HG03439 (cell line): ENCODE results near the gene UBL4A.

Experiments
- ATAC-seq: cut with Tn5 transposase; IDR thresholded peaks from one replicate; pipeline ENCODE4 v1.9.1; 2021; ENCODE audit warnings: mild to moderate bottlenecking, moderate library complexity; ENCODE audit not compliant: unreplicated experiment

The UBL4A gene

GRCh38 chrX:154483325-154483724, 3.1 kb downstream of the UBL4A start:
- ATAC-seq, result no peak

- no peak for ATAC-seq
Measured at GRCh38 chrX:154482786-154483185, 3.6 kb downstream of the UBL4A start.

DNA sequence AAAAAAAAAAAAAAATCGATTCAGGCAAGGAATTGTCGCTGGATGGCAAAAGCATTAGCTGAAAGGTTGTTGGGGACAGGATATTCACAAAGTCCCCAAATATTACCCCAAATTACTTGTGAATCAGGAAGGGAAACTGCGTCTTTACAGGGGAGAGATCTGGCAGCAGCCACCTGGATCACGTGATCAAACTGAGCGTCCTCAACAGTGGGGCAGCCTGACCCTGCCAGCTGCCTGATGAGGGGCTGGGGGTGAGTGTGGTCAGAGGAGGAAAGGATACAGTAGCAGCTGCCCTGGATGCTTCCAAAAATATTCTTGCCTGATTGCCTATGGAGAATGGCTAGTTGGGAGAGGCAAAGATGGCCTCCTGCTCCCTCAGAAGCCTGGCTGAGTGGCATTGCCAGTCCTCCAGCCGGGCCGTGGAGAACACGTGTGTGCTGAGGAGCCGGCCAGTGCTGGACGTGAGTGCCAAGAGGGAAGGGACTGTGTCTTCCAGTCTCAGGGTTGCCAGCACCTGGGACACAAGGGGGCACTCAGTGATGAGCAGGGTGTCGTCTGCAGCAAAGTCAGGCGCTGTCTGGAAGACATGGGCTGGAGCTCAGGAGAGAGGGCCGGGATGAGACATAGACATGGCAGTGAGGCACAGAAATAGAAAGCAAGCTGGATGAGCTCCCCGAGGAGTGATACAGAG, 4.4 kb downstream of the UBL4A start:
- no peak for ATAC-seq

DNA sequence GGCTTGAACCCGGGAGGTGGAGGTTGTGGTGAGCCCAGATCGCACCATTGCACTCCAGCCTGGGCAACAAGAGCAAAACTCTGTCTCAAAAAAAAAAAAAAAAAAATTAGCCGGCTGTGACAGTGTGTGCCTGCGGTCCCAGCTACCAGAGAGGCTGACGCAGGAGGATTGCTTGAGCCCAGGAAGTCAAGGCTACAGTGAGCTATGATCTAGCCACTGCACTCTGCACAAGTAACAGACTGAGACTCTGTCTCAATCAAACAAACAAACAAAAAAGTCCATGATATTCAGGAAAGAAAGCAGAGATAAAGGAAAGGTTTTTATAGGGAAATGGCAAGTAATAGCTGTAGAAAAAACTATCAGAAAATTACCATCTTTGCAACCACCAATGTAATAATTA, 5.2 kb downstream of the UBL4A start:
- ATAC-seq, result no peak

GRCh38 chrX:154478728-154479622, 7.4 kb downstream of the UBL4A start, which contains the start of gene LAGE3:
TSS of gene LAGE3 (minus strand) at chrX:154479281. CDS start at chrX:154478915, 366 bp downstream.
- peak; percentile 85 for ATAC-seq

DNA sequence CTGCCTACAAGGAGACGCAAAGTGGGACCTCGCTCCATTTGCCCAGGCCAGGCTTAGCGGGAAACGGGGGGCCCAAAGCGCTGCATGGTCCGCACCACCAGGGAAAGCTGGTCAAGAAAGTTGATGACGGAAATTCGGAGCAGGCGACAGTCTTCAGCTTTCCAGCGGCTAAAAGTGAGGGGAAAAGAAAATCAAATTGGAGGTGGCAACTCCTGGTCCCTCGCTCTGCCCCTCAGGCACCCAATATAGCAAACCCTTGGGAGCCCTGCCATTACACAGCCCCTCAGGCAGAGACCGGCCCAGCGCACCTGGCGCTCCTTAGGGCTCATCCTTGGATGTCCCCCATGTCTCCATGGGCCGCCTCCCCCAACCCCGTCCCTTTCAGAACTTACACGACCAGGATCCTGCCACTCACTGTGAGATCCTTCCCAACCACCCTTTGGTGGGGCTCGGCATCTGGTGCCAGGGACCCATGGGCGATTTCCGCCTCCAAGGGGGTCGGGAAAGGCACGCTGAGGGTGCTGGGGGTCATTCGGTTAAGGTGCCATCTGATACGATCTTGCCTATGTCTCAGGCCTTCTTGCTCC, 8.4 kb downstream of the UBL4A start:
- ATAC-seq, result no peak

GRCh38 chrX:154476821-154477220, 9.6 kb downstream of the UBL4A start:
- ATAC-seq, result no peak

DNA sequence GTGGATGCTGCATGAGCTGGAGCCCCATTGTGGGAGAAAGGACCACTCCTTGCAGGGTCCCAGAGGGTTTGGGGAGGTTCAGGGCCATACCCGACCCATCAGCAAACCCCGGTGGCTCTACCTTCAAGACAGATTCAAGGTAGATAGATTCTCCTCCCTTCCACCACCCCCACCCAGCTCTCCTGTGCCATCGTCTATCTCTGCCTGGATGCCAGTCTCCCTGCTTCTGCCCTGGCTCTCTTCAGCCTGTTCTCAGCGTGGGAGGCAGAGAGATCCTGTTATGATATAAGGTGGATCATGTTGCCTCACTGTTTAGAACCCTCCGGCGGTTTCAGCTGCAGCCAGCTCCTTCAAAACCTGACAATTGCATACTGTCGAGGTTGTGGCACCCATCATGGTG, 12.7 kb downstream of the UBL4A start:
- ATAC-seq, result no peak

- no peak for ATAC-seq
Measured at GRCh38 chrX:154472685-154473632, 13.5 kb downstream of the UBL4A start.

- no peak for ATAC-seq
Measured at GRCh38 chrX:154471839-154472684, 14.4 kb downstream of the UBL4A start.

GRCh38 chrX:154470914-154471568, 15.4 kb downstream of the UBL4A start:
- ATAC-seq, result no peak

- ATAC-seq, result no peak
Measured at GRCh38 chrX:154470434-154470833, 16.0 kb downstream of the UBL4A start.

DNA sequence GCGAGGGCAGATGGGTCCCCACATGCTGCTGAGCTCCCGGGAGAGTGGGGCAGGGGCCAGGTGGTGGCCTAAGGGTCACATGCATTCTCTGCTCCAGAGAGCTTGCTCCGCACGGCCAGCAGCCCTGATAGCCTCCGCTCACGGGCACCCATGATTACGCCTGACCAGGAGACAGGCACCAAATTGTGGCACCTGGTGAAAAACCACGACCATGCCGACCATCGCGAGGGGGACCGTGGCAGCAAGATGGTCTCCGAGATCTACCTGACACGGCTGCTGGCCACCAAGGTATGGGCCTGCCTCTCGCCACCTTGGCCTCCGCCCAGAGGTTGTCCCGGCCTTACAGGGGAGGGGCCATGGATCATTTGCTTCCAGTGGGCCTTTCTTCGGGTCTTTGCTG, 16.5 kb downstream of the UBL4A start:
- no peak for ATAC-seq

- no peak for ATAC-seq
Measured at GRCh38 chrX:154469114-154469513, 17.3 kb downstream of the UBL4A start.

- no peak for ATAC-seq
Measured at GRCh38 chrX:154468217-154468616, 18.2 kb downstream of the UBL4A start.

DNA sequence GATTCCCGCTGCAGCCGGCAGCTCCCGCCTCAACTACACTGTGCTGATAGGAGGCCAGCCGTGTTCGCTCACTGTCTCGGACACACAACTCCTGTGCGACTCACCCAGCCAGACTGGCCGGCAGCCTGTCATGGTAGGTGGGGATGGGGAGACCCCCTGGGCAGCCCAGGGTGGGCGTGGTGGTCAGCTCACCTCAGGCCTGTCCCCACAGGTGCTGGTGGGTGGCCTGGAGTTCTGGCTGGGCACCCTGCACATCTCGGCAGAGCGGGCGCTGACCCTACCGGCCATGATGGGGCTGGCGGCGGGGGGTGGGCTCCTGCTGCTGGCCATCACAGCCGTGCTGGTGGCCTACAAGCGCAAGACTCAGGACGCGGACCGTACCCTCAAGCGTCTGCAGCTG, 18.9 kb downstream of the UBL4A start:
- ATAC-seq, result no peak

GRCh38 chrX:154466907-154467306, 19.5 kb downstream of the UBL4A start:
- ATAC-seq, result no peak

DNA sequence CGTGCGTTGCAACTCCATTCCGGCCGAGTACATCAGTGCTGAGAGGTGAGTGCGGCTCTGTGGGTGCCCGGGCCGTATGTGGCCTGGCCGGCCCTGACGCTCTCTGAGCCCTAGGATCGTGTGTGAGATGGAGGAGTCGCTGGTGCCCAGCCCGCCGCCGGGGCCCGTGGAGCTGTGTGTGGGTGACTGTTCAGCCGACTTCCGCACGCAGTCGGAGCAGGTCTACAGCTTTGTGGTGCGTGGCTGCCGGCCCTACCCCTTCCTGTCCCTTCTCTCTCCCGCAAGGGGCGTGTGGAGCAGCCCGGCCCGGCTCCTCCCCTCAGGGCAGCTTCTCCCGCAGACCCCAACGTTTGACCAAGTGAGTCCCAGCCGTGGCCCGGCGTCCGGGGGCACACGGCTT, 20.4 kb downstream of the UBL4A start:
- no peak for ATAC-seq

DNA sequence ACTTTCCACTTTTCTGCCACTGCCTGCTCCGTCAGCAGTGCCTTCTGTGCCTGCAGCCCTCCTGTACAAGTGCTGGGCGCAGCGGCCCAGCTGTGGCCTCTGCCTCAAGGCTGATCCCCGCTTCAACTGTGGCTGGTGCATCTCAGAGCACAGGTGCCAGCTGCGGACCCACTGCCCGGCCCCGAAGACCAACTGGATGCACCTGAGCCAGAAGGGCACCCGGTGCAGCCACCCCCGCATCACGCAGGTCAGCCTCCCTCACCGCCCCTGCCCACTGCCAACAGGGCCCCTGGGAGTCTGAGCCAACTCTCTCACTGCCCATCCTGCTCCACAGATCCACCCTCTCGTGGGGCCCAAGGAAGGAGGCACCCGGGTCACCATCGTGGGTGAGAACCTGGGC, 20.8 kb downstream of the UBL4A start:
- ATAC-seq, result no peak
